ENCODE data around the gene TMEM247.

DNA sequence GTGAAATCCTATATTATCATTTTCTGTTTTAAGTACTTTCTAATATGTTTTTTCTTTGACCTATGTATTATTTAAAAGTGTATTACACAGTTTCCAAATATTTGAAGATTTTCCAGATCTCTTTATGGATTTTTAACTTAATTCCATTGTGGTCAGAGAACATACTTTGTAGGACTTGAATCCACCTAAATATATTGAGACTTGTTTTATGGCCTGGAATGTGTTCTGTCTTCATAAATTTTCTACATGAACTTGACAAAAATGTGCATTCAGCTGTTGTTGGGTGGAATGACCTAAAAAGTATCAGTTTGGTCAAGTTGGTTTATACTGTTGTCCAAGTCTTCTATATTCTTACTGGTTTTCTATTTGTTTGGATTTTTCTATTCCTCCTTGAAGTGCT lies 33.8 kb upstream of the TMEM247 start:
- TF ChIP-seq, protein P1, sequence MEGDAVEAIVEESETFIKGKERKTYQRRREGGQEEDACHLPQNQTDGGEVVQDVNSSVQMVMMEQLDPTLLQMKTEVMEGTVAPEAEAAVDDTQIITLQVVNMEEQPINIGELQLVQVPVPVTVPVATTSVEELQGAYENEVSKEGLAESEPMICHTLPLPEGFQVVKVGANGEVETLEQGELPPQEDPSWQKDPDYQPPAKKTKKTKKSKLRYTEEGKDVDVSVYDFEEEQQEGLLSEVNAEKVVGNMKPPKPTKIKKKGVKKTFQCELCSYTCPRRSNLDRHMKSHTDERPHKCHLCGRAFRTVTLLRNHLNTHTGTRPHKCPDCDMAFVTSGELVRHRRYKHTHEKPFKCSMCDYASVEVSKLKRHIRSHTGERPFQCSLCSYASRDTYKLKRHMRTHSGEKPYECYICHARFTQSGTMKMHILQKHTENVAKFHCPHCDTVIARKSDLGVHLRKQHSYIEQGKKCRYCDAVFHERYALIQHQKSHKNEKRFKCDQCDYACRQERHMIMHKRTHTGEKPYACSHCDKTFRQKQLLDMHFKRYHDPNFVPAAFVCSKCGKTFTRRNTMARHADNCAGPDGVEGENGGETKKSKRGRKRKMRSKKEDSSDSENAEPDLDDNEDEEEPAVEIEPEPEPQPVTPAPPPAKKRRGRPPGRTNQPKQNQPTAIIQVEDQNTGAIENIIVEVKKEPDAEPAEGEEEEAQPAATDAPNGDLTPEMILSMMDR (IDR thresholded peaks at IDR 0.05; ENCODE audit: extremely low read depth in 1 of 2, insufficient read depth in 1 of 2, low read depth in 1 of 2, low read length in 2 of 2) = no peak
- TF ChIP-seq, protein P2, sequence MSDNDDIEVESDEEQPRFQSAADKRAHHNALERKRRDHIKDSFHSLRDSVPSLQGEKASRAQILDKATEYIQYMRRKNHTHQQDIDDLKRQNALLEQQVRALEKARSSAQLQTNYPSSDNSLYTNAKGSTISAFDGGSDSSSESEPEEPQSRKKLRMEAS (IDR thresholded peaks at IDR 0.05; ENCODE audit: insufficient read depth, insufficient read length) = no peak
- TF ChIP-seq POLR2A (IDR thresholded peaks at IDR 0.05; ENCODE audit: low read depth, low read length) = no peak
